HepG2 (cell line): Measurements from ENCODE around the gene ARGLU1. TPM values are rescaled to one million over a fixed set of nuclear protein-coding genes. Genes with fewer than 3 reads are reported as not detected.

Experiments used
- HES4 ChIP-seq: sonication (generic); formaldehyde crosslinking; IDR thresholded peaks from 2 replicates; pipeline ENCODE4 v1.9.0; 2021; ENCODE audit warnings: mild to moderate bottlenecking, missing genetic modification reagents, borderline replicate concordance
- NCOA5 ChIP-seq: sonication (generic); formaldehyde crosslinking; IDR thresholded peaks from 2 replicates; pipeline ENCODE4 v1.4.0; 2020; ENCODE audit warnings: missing genetic modification reagents
- ZNF496 ChIP-seq: sonication (generic); formaldehyde crosslinking; IDR thresholded peaks from 2 replicates; pipeline ENCODE4 v1.8.1; 2023; ENCODE audit warnings: mild to moderate bottlenecking, moderate library complexity, missing genetic modification reagents; ENCODE audit not compliant: insufficient replicate concordance
- ZNF563 ChIP-seq: sonication (generic); formaldehyde crosslinking; IDR thresholded peaks from 2 replicates; pipeline ENCODE4 v1.8.0; 2022; ENCODE audit warnings: mild to moderate bottlenecking, moderate library complexity, missing genetic modification reagents
- polyA plus RNA-seq, 8 experiments: library from polyadenylated mRNA; depleted of rRNA in 3 of 8; stranded (reverse) in 7 of 8; unstranded in 1 of 8; fragments of >200 nt; fragmentation: Illumina TruSeq in 4 of 8; extraction: Trizol in 4 of 8; gene quantifications; 2 replicates each; pipeline versions ENCODE4 v1.2.1 to v1.2.3, GENCODE V29; 2011 to 2016; ENCODE audit warnings: low read depth in 4 of 8, missing spikeins in 1 of 8, mixed read lengths in 1 of 8; ENCODE audit not compliant: insufficient read depth in 1 of 8
- total RNA-seq, 5 experiments: library from RNA; depleted of rRNA; stranded (reverse); fragments of >200 nt; fragmentation: Illumina TruSeq; extraction: Trizol; gene quantifications; 2 replicates each; pipeline ENCODE4 v1.2.3, GENCODE V29; 2016; ENCODE audit warnings: low read depth in 1 of 5
- TF ChIP-seq, protein P1 (sequence below): sonication (generic); formaldehyde crosslinking; IDR thresholded peaks from 2 replicates; pipeline ENCODE4 v1.4.0; 2020; ENCODE audit warnings: mild to moderate bottlenecking, missing genetic modification reagents
- TF ChIP-seq, protein P2 (sequence below): sonication (generic); formaldehyde crosslinking; IDR thresholded peaks from 2 replicates; pipeline ENCODE4 v1.8.1; 2022; ENCODE audit warnings: low read depth, mild to moderate bottlenecking, missing genetic modification reagents
- TF ChIP-seq, protein P3 (sequence below): IDR thresholded peaks from 2 replicates; pipeline ENCODE4 v1.6.1; 2012; ENCODE audit warnings: low read length, improper control_type of control experiment

Gene ARGLU1
- total and polyA plus RNA-seq, 2 of the 13 experiments (the other 11 are each of a cell fraction or from before 2014, with no cell fraction given) = 47.1 to 70.6 TPM

DNA sequence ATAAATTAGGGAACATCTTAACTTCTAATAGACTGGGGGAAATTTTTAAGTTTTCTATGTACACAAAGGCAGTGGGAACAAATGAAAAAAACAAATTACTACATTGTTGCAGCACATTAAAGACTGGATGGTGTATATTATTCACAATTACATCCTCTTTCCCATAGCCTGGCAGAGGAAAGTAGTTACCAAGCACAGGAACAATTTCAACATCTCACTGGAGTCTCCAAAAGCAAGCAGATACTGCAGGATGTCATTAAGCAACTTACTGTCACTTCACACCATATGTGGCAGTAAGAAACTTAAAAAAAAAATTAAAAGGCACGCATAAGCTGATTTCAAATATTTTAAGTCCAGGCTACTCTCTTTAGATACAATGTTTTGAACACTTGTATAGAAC is 26.1 kb downstream of the ARGLU1 start (continued):
- TF ChIP-seq, protein P1, sequence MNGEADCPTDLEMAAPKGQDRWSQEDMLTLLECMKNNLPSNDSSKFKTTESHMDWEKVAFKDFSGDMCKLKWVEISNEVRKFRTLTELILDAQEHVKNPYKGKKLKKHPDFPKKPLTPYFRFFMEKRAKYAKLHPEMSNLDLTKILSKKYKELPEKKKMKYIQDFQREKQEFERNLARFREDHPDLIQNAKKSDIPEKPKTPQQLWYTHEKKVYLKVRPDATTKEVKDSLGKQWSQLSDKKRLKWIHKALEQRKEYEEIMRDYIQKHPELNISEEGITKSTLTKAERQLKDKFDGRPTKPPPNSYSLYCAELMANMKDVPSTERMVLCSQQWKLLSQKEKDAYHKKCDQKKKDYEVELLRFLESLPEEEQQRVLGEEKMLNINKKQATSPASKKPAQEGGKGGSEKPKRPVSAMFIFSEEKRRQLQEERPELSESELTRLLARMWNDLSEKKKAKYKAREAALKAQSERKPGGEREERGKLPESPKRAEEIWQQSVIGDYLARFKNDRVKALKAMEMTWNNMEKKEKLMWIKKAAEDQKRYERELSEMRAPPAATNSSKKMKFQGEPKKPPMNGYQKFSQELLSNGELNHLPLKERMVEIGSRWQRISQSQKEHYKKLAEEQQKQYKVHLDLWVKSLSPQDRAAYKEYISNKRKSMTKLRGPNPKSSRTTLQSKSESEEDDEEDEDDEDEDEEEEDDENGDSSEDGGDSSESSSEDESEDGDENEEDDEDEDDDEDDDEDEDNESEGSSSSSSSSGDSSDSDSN (CRISPR knock-in tag) = no peak
- TF ChIP-seq, protein P2, sequence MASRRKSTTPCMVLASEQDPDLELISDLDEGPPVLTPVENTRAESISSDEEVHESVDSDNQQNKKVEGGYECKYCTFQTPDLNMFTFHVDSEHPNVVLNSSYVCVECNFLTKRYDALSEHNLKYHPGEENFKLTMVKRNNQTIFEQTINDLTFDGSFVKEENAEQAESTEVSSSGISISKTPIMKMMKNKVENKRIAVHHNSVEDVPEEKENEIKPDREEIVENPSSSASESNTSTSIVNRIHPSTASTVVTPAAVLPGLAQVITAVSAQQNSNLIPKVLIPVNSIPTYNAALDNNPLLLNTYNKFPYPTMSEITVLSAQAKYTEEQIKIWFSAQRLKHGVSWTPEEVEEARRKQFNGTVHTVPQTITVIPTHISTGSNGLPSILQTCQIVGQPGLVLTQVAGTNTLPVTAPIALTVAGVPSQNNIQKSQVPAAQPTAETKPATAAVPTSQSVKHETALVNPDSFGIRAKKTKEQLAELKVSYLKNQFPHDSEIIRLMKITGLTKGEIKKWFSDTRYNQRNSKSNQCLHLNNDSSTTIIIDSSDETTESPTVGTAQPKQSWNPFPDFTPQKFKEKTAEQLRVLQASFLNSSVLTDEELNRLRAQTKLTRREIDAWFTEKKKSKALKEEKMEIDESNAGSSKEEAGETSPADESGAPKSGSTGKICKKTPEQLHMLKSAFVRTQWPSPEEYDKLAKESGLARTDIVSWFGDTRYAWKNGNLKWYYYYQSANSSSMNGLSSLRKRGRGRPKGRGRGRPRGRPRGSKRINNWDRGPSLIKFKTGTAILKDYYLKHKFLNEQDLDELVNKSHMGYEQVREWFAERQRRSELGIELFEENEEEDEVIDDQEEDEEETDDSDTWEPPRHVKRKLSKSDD (CRISPR knock-in tag) = no peak
- no peak for TF ChIP-seq ZNF563
- TF ChIP-seq, protein P3, sequence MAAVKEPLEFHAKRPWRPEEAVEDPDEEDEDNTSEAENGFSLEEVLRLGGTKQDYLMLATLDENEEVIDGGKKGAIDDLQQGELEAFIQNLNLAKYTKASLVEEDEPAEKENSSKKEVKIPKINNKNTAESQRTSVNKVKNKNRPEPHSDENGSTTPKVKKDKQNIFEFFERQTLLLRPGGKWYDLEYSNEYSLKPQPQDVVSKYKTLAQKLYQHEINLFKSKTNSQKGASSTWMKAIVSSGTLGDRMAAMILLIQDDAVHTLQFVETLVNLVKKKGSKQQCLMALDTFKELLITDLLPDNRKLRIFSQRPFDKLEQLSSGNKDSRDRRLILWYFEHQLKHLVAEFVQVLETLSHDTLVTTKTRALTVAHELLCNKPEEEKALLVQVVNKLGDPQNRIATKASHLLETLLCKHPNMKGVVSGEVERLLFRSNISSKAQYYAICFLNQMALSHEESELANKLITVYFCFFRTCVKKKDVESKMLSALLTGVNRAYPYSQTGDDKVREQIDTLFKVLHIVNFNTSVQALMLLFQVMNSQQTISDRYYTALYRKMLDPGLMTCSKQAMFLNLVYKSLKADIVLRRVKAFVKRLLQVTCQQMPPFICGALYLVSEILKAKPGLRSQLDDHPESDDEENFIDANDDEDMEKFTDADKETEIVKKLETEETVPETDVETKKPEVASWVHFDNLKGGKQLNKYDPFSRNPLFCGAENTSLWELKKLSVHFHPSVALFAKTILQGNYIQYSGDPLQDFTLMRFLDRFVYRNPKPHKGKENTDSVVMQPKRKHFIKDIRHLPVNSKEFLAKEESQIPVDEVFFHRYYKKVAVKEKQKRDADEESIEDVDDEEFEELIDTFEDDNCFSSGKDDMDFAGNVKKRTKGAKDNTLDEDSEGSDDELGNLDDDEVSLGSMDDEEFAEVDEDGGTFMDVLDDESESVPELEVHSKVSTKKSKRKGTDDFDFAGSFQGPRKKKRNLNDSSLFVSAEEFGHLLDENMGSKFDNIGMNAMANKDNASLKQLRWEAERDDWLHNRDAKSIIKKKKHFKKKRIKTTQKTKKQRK = no peak
- no peak for TF ChIP-seq HES4 (CRISPR knock-in tag)
- TF ChIP-seq NCOA5 = no peak
- no peak for TF ChIP-seq ZNF496 (CRISPR knock-in tag)
